ENCODE results near the gene RNF25.

RNF25 gene

GRCh38 chr2:218635719-218636118, 36.1 kb downstream of the RNF25 start:
- no peak for TF ChIP-seq FOXP2 (optimal IDR thresholded peaks at IDR 0.05; ENCODE audit: borderline replicate concordance, extremely low read depth, extremely low read length, insufficient read depth)
- TF ChIP-seq SIN3A (IDR thresholded peaks at IDR 0.05; ENCODE audit: borderline replicate concordance, insufficient read depth, low read length) = no peak
- no peak for TF ChIP-seq POLR2AphosphoS5 (IDR thresholded peaks at IDR 0.05; ENCODE audit: low read depth, low read length)
- no peak for TF ChIP-seq REST (IDR thresholded peaks at IDR 0.05; ENCODE audit: insufficient read depth in 1 of 2, low read depth in 2 of 2, low read length in 2 of 2)
- TF ChIP-seq TAF1 (IDR thresholded peaks at IDR 0.05; ENCODE audit: borderline replicate concordance, insufficient read depth, low read length) = no peak

GRCh38 chr2:218631837-218632236, 40.0 kb downstream of the RNF25 start:
- no peak for TF ChIP-seq TAF1 (IDR thresholded peaks at IDR 0.05; ENCODE audit: borderline replicate concordance, insufficient read depth, low read length)
- no peak for TF ChIP-seq FOXP2 (optimal IDR thresholded peaks at IDR 0.05; ENCODE audit: borderline replicate concordance, extremely low read depth, extremely low read length, insufficient read depth)
- no peak for TF ChIP-seq REST (IDR thresholded peaks at IDR 0.05; ENCODE audit: insufficient read depth in 1 of 2, low read depth in 2 of 2, low read length in 2 of 2)

GRCh38 chr2:218627939-218628338, 43.9 kb downstream of the RNF25 start:
- TF ChIP-seq FOXP2 (optimal IDR thresholded peaks at IDR 0.05; ENCODE audit: borderline replicate concordance, extremely low read depth, extremely low read length, insufficient read depth) (no peak), REST (IDR thresholded peaks at IDR 0.05; ENCODE audit: insufficient read depth in 1 of 2, low read depth in 2 of 2, low read length in 2 of 2) (no peak), SIN3A (IDR thresholded peaks at IDR 0.05; ENCODE audit: borderline replicate concordance, insufficient read depth, low read length) (no peak), POLR2AphosphoS5 (IDR thresholded peaks at IDR 0.05; ENCODE audit: low read depth, low read length) (no peak), TAF1 (IDR thresholded peaks at IDR 0.05; ENCODE audit: borderline replicate concordance, insufficient read depth, low read length) (no peak)

GRCh38 chr2:218626369-218626768, 45.4 kb downstream of the RNF25 start:
- TF ChIP-seq REST (IDR thresholded peaks at IDR 0.05; ENCODE audit: insufficient read depth in 1 of 2, low read depth in 2 of 2, low read length in 2 of 2) (no peak), SIN3A (IDR thresholded peaks at IDR 0.05; ENCODE audit: borderline replicate concordance, insufficient read depth, low read length) (no peak), FOXP2 (optimal IDR thresholded peaks at IDR 0.05; ENCODE audit: borderline replicate concordance, extremely low read depth, extremely low read length, insufficient read depth) (no peak), POLR2AphosphoS5 (IDR thresholded peaks at IDR 0.05; ENCODE audit: low read depth, low read length) (no peak), TAF1 (IDR thresholded peaks at IDR 0.05; ENCODE audit: borderline replicate concordance, insufficient read depth, low read length) (no peak)

GRCh38 chr2:218623366-218623705, 48.5 kb downstream of the RNF25 start:
- TF ChIP-seq FOXP2 (optimal IDR thresholded peaks at IDR 0.05; ENCODE audit: borderline replicate concordance, extremely low read depth, extremely low read length, insufficient read depth) (no peak), POLR2AphosphoS5 (IDR thresholded peaks at IDR 0.05; ENCODE audit: low read depth, low read length) (no peak), SIN3A (IDR thresholded peaks at IDR 0.05; ENCODE audit: borderline replicate concordance, insufficient read depth, low read length) (no peak), TAF1 (IDR thresholded peaks at IDR 0.05; ENCODE audit: borderline replicate concordance, insufficient read depth, low read length) (no peak), REST (IDR thresholded peaks at IDR 0.05; ENCODE audit: insufficient read depth in 1 of 2, low read depth in 2 of 2, low read length in 2 of 2) (no peak)
